NCI-H524 treated with DMSO at 0.1 percent for 48 hours (cell line): ENCODE data around the gene TTC14.
"Not testable (repeated sequence)": the region's sequence is repeated elsewhere in the genome, so short reads cannot be mapped to it uniquely, and the experiment has no call there.

Experiments used
- DNase-seq: peaks from one replicate; lab custom pipeline; 2025; lab: John Stamatoyannopoulos, UW

Gene TTC14

GRCh38 chr3:180601688-180602666, at the start of gene TTC14:
Gene TTC14 (plus strand): TSS chr3:180602163. CDS start chr3:180602262, 99 bp downstream.
- DNase-seq: peak; percentile 90

DNA sequence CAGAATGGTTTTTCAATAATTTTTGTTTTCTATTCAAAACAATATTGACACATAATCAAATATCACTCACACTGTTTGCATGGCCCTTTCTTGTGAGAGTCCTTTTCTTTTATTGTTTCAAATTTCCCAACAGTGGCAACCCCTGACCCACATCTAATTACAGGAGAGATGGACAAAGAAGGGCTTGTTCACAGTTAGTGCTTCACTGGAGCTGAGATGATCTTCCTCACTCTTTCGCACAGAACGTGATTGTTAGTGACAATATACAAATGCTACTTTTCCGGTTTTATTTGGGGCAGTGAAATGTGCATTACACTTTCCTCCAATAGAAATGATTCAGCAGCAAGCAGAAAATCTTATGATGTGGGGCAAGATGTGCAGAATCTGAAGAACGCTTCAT, 38.6 kb upstream of the TTC14 start:
- DNase-seq: no peak

DNA sequence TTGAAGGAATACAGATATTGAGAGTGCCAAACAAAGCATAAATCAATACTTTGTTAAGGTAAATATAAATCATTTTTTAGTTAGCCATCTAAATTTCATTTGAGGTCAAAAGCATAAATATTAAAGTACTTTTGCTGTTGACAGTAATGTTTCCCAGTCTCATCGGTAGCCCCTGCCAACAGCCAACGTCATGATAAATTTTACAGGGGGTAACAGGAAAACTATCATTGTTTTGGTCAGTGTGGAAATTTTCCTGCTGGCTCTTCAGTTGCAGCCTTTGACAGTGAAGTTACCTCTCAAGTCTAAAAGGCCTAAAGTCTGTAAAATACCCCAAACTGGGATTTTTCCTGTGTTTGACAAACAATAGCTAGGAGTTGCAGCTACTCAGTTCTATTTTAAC, 37.3 kb upstream of the TTC14 start:
- DNase-seq: no peak

DNA sequence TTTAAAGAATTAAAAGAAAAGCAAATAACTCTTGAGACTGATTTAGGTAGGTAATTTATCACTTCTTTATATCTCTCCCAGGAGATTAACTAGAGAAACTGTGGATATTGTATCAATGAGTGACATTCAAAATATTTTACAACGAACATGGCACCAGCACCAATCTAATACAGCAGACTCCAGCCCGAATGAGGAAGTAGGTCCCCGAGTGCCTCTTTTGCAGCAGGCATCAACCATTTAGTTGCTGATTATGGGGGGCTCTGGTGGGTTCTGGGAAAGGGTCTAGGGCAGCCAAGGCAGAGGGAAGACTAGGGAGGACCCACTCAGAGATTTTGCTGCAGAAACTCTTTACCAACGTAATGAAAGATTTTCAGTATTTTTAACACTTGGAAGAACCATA, 31.7 kb upstream of the TTC14 start:
- DNase-seq: no peak

DNA sequence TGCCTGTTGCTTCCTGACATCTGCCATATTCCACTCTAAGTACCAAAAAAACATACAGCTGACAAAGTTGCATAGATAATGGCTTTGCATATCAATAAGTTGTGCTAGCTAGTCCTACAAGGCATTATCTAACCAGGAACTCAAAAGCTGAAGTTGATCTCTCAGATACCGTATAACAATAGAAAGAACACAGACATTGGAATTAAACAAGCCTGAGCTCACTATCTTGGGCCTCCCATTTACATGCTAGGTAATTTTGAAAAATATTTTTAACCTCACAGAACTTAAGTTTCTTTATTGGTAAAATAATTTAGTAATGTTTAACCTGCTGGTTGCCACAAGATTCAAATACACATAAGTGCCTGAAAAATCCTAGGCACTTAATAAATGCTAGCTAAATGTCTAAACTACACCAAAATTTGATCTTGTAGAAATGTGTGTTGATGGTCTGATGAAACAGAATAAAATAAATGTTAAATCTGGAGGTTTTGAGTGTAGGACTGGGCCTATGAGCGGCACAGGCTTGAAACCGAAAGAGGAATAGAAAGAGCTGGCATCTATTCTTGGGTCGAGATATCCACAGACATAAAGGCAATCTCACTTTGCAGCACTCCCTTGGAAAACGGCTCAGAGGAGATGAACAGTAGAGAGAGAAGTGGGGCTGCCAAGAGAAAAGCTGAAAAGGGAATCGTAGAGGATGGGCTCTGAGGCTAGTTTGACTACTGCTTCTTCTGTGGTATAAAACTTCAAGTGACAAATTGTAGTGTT, 29.9 kb upstream of the TTC14 start:
- no peak for DNase-seq

- DNase-seq: no peak
These were observed 26.4 kb upstream of the TTC14 start for GRCh38 chr3:180575571-180575970.

DNA sequence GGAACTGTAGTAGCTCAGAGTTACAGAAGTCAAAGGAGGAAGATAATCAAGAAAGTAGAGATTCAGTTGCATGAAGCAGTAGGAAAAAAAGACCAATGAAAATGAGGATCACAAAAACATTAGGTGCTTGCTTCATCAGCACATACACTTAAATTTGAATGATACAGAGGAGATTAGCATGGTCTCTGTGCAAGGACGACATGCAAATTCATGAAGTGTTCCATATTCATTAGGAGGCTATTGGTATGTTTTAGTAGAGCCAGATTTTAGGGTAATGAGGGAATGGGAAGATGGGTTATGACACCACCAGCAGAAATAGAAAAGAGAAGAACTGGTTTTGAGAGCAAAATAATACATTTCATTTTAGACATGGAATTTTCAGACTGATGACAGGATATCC, 21.0 kb upstream of the TTC14 start:
- no peak for DNase-seq

DNA sequence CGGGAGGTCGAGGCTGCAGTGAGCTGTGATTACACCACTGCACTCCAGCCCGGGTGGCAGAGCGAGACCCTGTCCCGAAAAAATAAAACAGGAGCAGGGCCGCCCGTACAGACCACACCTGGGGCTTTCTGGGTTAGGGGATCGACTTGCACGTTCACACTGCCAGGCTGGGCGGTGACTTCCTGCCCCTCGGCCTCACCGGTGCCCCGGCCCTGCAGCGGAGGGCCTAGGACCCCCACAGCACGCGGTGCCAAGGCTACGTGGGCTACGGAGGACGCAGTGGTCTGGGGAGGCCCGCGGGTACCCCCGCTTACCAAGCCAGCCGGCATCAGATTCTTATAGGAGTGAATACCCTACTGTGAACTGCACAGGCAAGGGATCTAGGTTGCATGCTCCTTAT, 11.6 kb upstream of the TTC14 start:
- no peak for DNase-seq

DNA sequence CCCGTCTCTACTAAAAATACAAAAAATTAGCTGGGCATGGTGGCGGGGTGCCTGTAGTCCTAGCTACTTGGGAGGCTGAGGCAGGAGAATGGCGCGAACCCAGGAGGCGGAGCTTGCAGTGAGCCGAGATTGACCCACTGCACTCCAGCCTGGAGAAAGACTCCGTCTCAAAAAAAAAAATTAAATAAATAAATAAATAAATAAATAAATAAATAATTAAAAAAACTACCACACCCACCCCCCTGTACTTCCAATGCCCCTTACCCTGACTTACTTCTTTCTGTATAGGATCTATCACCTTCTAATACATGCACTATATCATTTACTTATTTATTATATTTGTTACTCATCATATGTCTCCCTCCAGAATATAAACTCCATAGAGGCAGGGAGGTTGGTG, 8.3 kb upstream of the TTC14 start:
- DNase-seq: not testable (repeated sequence)

DNA sequence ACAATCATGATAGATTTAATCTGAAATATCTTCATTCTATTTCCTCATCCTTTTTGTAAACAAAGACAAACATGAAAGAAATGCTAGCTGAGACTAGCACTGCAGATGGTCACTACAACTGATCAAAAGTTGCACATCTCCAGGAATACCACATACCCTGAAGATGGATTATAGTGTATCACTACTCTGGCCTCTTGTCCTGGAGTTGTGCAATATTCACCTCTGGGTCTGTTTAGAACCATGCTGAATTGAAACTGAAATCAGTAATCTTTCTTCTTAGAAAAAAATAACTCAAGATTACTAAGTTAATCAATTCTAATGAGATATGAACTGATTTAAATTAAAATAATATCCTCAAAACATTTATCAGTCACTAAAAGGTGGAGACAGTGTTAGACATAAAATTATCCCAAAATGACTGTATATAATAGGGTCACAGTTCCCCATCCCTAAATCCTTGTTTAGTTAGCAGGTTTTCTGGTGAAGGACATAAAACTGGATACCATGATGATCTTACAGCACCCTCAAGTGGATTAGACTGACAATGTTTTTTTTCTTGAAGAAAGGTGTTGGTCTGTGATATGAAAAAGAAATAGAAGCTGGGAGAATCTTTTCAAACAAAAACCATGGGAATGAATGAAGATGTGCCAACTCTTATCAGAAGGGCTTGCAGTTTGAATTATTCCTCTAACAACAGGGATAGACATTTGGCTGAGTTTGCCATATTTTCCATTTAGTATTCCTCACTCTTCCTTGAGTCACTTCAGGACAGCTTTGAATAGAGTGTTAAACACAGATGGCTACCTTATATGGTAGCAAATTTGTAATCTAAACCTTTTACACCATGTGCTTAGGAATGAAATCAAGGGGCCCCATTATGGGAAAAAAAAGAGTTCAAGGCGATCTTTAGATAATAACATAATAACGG, 7.1 kb upstream of the TTC14 start:
- DNase-seq: peak; percentile 57

DNA sequence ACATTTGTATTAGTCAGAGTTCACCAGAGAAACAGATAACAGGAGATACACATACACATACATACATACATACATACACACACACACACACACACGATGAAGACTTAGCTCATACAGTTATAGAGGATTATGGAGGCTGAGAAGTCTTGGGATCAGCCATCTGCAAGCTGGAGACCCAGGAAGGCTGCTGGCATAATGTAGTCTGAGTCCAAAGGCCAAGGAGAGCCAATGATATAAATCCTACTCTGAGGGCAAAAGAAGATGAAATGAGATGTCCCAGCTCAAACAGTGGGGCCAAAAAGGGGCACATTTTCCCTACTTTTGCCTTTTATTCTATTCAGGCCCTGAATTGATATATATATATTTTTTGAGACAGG, 6.4 kb upstream of the TTC14 start:
- peak; percentile 36 for DNase-seq

GRCh38 chr3:180600473-180600872, 1.5 kb upstream of the TTC14 start:
- DNase-seq: no peak

GRCh38 chr3:180611006-180611405, 9.0 kb downstream of the TTC14 start:
- no peak for DNase-seq

DNA sequence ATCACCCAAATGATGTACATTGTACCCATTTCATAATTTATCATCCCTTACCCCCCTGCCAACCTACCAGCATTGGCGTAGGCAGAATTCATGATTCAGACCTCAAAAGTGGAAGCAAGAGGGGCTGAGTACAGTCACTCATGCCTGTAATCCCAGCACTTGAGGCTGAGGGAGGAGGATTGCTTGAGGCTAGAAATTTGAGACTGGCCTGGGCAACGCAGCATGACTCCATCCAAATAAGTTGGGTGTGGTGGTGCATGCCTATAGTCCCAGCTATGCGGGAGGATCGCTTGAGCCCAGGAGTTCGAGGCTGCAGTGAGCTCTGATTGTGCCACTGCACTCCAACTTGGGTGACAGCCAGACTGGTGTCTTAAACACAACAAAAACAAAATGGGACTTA, 10.4 kb downstream of the TTC14 start:
- no peak for DNase-seq

DNA sequence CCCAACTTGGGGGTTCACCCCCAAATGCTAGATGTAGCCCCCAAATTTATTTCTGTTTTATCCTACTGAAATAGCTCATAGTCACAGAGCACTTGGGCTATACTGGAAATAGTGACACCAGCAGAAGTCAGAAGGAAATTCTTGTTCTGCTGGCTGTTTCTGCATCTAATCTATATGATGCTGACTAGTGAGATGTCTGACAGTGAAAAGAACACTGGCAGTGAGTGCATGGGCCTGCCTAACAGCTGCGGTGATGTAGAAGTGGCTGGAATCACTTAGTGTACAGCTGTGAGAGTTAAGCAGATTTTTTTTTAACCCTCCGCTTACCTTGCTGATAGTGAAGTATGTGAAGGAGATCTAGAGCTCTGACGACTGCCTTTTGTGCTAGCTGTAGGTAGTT, 14.0 kb downstream of the TTC14 start:
- no peak for DNase-seq

DNA sequence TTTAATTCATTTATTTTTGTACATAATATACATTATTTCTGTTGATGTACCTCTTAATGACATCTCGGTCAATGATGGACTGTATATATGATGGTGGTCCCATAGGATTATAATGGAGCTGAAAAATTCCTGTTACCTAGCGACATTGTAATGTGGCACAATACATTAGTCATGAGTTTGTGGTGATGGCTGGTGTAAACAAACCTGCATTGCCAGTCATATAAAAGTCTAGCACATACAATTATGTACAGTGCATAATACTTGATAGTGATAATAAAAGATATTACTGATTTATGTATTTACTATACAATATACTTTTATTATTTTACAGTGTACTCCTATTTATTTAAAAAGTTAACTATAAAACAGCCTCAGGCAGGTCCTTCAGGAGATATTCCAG, 15.1 kb downstream of the TTC14 start:
- no peak for DNase-seq

DNA sequence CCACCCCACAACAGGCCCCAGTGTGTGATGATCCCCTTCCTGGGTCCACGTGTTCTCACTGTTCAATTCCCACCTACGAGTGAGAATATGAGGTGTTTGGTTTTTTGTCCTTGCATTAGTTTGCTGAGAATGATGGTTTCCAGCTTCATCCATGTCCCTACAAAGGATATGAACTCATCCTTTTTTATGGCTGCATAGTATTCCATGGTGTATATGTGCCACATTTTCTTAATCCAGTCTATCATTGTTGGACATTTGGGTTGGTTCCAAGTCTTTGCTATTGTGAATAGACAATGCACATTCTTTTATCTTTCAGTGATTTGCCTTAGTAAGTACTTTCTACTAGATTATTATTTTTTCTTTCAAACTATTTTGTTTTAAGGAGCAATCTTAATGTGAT, 16.6 kb downstream of the TTC14 start:
- not testable (repeated sequence) for DNase-seq

GRCh38 chr3:180619723-180620122, 17.8 kb downstream of the TTC14 start:
- DNase-seq: no peak

GRCh38 chr3:180624714-180625113, 22.8 kb downstream of the TTC14 start:
- DNase-seq: no peak

DNA sequence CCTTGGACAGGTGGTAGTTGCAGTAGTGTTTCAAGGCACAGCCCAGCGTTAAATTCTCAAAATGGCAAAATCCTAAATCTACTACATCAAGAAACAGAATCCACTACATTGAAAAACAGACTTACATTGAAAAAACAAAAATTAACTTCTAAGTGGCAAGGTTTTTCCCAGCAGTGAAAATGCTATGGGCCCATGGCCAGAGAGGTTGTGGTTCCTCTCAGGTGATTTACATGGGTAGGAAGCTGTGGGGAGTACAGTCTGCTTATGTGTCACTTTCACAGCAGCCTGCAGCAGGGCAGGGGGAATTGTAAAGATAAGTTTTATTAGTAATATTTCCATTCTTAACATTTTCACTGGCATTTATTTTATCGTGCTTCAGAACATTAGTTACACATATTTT, 24.9 kb downstream of the TTC14 start:
- DNase-seq: no peak

- no peak for DNase-seq
These were observed 28.4 kb downstream of the TTC14 start for GRCh38 chr3:180630371-180630770.

- no peak for DNase-seq
These were observed 29.4 kb downstream of the TTC14 start for GRCh38 chr3:180631317-180631716.
